HEK293T (cell line): Measurements from ENCODE around the gene CREB3L4.

ENCODE experiments used
- CTCF ChIA-PET: fragments of 350-600 bp; formaldehyde crosslinking; extraction: SDS; loops from one replicate; lab custom pipeline; 2021; ENCODE audit warnings: antibody characterized with exemption, inconsistent platforms; lab: Yijun Ruan, JAX
- POLR2A ChIA-PET: fragments of 350-600 bp; formaldehyde crosslinking; extraction: SDS; loops from one replicate; lab custom pipeline; 2020; ENCODE audit warnings: antibody characterized with exemption, inconsistent platforms; lab: Yijun Ruan, JAX
- DNase-seq: peaks from one replicate; pipeline ENCODE4 v3.0.0; 2012; ENCODE audit warnings: mixed read lengths; ENCODE audit errors: extremely low spot score
- ARNT ChIP-seq: fragments of 450-650 bp; IDR thresholded peaks from 2 replicates; pipeline ENCODE4 v1.6.1; 2017; ENCODE audit warnings: mild to moderate bottlenecking
- BHLHE40 ChIP-seq: fragments of 450-650 bp; IDR thresholded peaks from 2 replicates; pipeline ENCODE4 v1.6.1; 2016; ENCODE audit warnings: mild to moderate bottlenecking, moderate library complexity, borderline replicate concordance
- CTBP1 ChIP-seq: fragments of 450-650 bp; IDR thresholded peaks from 2 replicates; pipeline ENCODE4 v1.6.1; 2016; ENCODE audit warnings: borderline replicate concordance
- ELF4 ChIP-seq: fragments of 450-650 bp; IDR thresholded peaks from 2 replicates; pipeline ENCODE4 v1.6.1; 2017; ENCODE audit warnings: antibody characterized with exemption
- FOXA1 ChIP-seq: fragments of 450-650 bp; IDR thresholded peaks from 2 replicates; pipeline ENCODE4 v1.6.1; 2016; ENCODE audit warnings: mild to moderate bottlenecking
- FOXK2 ChIP-seq: fragments of 450-650 bp; IDR thresholded peaks from 2 replicates; pipeline ENCODE4 v1.6.1; 2016; ENCODE audit warnings: mild to moderate bottlenecking
- FOXM1 ChIP-seq: fragments of 450-650 bp; IDR thresholded peaks from 2 replicates; pipeline ENCODE4 v1.6.1; 2017; ENCODE audit warnings: mild to moderate bottlenecking, borderline replicate concordance
- HDGF ChIP-seq: fragments of 450-650 bp; IDR thresholded peaks from 2 replicates; pipeline ENCODE4 v1.6.1; 2017; ENCODE audit warnings: antibody characterized with exemption, borderline replicate concordance
- L3MBTL2 ChIP-seq: fragments of 450-650 bp; conservative IDR thresholded peaks from 2 replicates; pipeline ENCODE4 v1.6.1; 2016; ENCODE audit warnings: mild to moderate bottlenecking
- LEF1 ChIP-seq: fragments of 450-650 bp; IDR thresholded peaks from 2 replicates; pipeline ENCODE4 v1.6.1; 2017; ENCODE audit warnings: mild to moderate bottlenecking, borderline replicate concordance
- NFRKB ChIP-seq: fragments of 450-650 bp; IDR thresholded peaks from 2 replicates; pipeline ENCODE4 v1.6.1; 2016; ENCODE audit warnings: mild to moderate bottlenecking, moderate library complexity
- PKNOX1 ChIP-seq: fragments of 450-650 bp; IDR thresholded peaks from 2 replicates; pipeline ENCODE4 v1.6.1; 2016
- SP1 ChIP-seq: fragments of 450-650 bp; IDR thresholded peaks from 2 replicates; pipeline ENCODE4 v1.6.1; 2017
- SUZ12 ChIP-seq: fragments of 450-650 bp; IDR thresholded peaks from 2 replicates; pipeline ENCODE4 v1.6.1; 2016; ENCODE audit warnings: mild to moderate bottlenecking
- TARDBP ChIP-seq: fragments of 450-650 bp; IDR thresholded peaks from 2 replicates; pipeline ENCODE4 v1.6.1; 2016
- ZNF384 ChIP-seq: fragments of 450-650 bp; IDR thresholded peaks from 2 replicates; pipeline ENCODE4 v1.6.1; 2016

The CREB3L4 gene

GRCh38 chr1:153922076-153922971 is 45.4 kb upstream of the CREB3L4 start:
- TF ChIP-seq FOXK2 (no peak), L3MBTL2 (peak; percentile 37; the same call in 1 of the 2 replicates)
- ChIA-PET POLR2A (interaction anchor here (0.6 to 5.4 kb wide), 27 partner anchors 9 to 139 kb away, joined by 3 to 45 read pairs (median 5); partner anchors contain the start of genes CREB3L4, CRTC2, DENND4B and JTB), CTCF (interaction anchor here (0.7 to 1.5 kb wide), 5 partner anchors 24 to 64 kb away, joined by 3 to 5 read pairs (median 3); partner anchors contain the start of genes DENND4B, RAB13 and SLC39A1)
- peak; percentile 70 for DNase-seq

GRCh38 chr1:153922972-153923925 is 44.5 kb upstream of the CREB3L4 start, which contains the start of gene GATAD2B:
Gene GATAD2B, minus strand, starts transcription at chr1:153922972. Its CDS starts 94,625 bp downstream, at chr1:153828347.
- TF ChIP-seq SUZ12 = no peak
- no peak for TF ChIP-seq ELF4
- TF ChIP-seq ARNT = no peak
- TF ChIP-seq SP1 = no peak
- TF ChIP-seq ZNF384 = peak; percentile 93
- no peak for TF ChIP-seq BHLHE40
- TF ChIP-seq LEF1 = no peak
- no peak for TF ChIP-seq FOXM1
- no peak for TF ChIP-seq TARDBP
- TF ChIP-seq NFRKB = no peak
- TF ChIP-seq HDGF = no peak
- no peak for TF ChIP-seq FOXA1
- no peak for TF ChIP-seq CTBP1
- TF ChIP-seq PKNOX1 = peak; percentile 100
- TF ChIP-seq FOXK2 = no peak
- TF ChIP-seq L3MBTL2 = peak; percentile 82
- POLR2A ChIA-PET = interaction anchor here (0.6 to 5.4 kb wide), 25 partner anchors 10 to 147 kb away, joined by 3 to 45 read pairs (median 6); partner anchors contain the start of genes CREB3L4, CRTC2, DENND4B and JTB
- peak; percentile 99 for DNase-seq
- CTCF ChIA-PET = interaction anchor here (0.5 to 1.5 kb wide), 7 partner anchors 23 to 124 kb away, joined by 3 to 5 read pairs (median 3); partner anchors contain the start of genes DENND4B, JTB and RAB13

- CTCF ChIA-PET = interaction anchor here (1.1 kb wide), 1 partner anchor 60 kb away, joined by 4 read pairs; the partner anchor contains the start of gene RAB13
- TF ChIP-seq NFRKB (no peak), FOXA1 (no peak), SP1 (no peak), L3MBTL2 (no peak), FOXM1 (no peak), FOXK2 (no peak), ARNT (no peak), LEF1 (no peak), BHLHE40 (no peak), ZNF384 (no peak)
- POLR2A ChIA-PET = interaction anchor here (0.6 to 1.3 kb wide), 3 partner anchors 20 to 41 kb away, joined by 3 to 4 read pairs (median 3); partner anchors contain the start of genes CREB3L4, DENND4B and SLC39A1
- no peak for DNase-seq
Observed at GRCh38 chr1:153926405-153926804, 41.3 kb upstream of the CREB3L4 start.

- no peak for DNase-seq
- ChIA-PET POLR2A (interaction anchor here (0.9 to 2.6 kb wide), 5 partner anchors 9 to 39 kb away, joined by 3 to 16 read pairs (median 7); partner anchors contain the start of gene CREB3L4), CTCF (no interaction called here)
- TF ChIP-seq FOXK2 (no peak), BHLHE40 (no peak), L3MBTL2 (no peak), SUZ12 (no peak), ZNF384 (no peak), ELF4 (no peak), HDGF (no peak), FOXM1 (no peak), ARNT (no peak), NFRKB (no peak), TARDBP (no peak), PKNOX1 (no peak), SP1 (no peak), CTBP1 (no peak), FOXA1 (no peak), LEF1 (no peak)
Observed at GRCh38 chr1:153928245-153928644, 39.5 kb upstream of the CREB3L4 start.

- POLR2A ChIA-PET = interaction anchor here (0.9 to 2.6 kb wide), 8 partner anchors 9 to 62 kb away, joined by 3 to 16 read pairs (median 6); partner anchors contain the start of genes CREB3L4, DENND4B, RAB13 and RPS27
- DNase-seq = no peak
- no peak for TF ChIP-seq SP1
- no peak for TF ChIP-seq ARNT
- TF ChIP-seq NFRKB = no peak
- TF ChIP-seq FOXK2 = no peak
- no peak for TF ChIP-seq FOXM1
- no peak for TF ChIP-seq ZNF384
- CTCF ChIA-PET = interaction anchor here (1.0 to 1.6 kb wide), 2 partner anchors 18 to 58 kb away, joined by 4 to 9 read pairs; partner anchors contain the start of gene DENND4B
Observed at GRCh38 chr1:153928791-153929341, 38.8 kb upstream of the CREB3L4 start.
